GM12878 (cell line): Measurements from ENCODE around the gene MEDAG.

Source experiments
- FOXM1 ChIP-seq: IDR thresholded peaks from 2 replicates; pipeline ENCODE4 v1.6.1; 2012; ENCODE audit warnings: low read depth, mild to moderate bottlenecking, inconsistent platforms, low read length, moderate library complexity
- GABPA ChIP-seq: IDR thresholded peaks from 2 replicates; pipeline ENCODE4 v1.6.1; 2014; ENCODE audit warnings: antibody characterized with exemption, low read depth, mild to moderate bottlenecking, inconsistent platforms
- POLR2A ChIP-seq: IDR thresholded peaks from 2 replicates; pipeline ENCODE4 v1.6.1; 2011; ENCODE audit warnings: low read depth, mild to moderate bottlenecking, low read length
- RFX5 ChIP-seq: IDR thresholded peaks from 2 replicates; pipeline ENCODE4 v1.6.1; 2011; ENCODE audit warnings: low read depth, low read length, improper control_type of control experiment
- SMAD1 ChIP-seq: fragments of 450-650 bp; IDR thresholded peaks from 2 replicates; pipeline ENCODE4 v1.6.1; 2018; ENCODE audit warnings: mild to moderate bottlenecking, low read depth; ENCODE audit not compliant: partially characterized antibody
- SMC3 ChIP-seq: IDR thresholded peaks from 2 replicates; pipeline ENCODE4 v1.6.1; 2011; ENCODE audit warnings: low read length, improper control_type of control experiment, borderline replicate concordance
- TF ChIP-seq, protein P1 (sequence below): fragments of 450-650 bp; IDR thresholded peaks from 2 replicates; pipeline ENCODE4 v1.6.1; 2017; ENCODE audit warnings: borderline replicate concordance
- TF ChIP-seq, protein P2 (sequence below), 3 experiments: IDR thresholded peaks in 2 of 3; conservative IDR thresholded peaks in 1 of 3; 2 replicates each; pipeline ENCODE4 v1.5.1; 2011; ENCODE audit warnings: low read depth in 3 of 3, low read length in 3 of 3, mild to moderate bottlenecking in 3 of 3, control low read depth in 2 of 3, moderate library complexity in 2 of 3, inconsistent platforms in 1 of 3, mixed read lengths in 1 of 3; ENCODE audit not compliant: control insufficient read depth in 2 of 3, insufficient read depth in 1 of 3; ENCODE audit errors: extremely low read depth in 1 of 3
- TF ChIP-seq, protein P3 (sequence below): IDR thresholded peaks from 2 replicates; pipeline ENCODE4 v1.6.1; 2011; ENCODE audit warnings: mild to moderate bottlenecking, low read depth, low read length, moderate library complexity; ENCODE audit not compliant: insufficient replicate concordance

DNA sequence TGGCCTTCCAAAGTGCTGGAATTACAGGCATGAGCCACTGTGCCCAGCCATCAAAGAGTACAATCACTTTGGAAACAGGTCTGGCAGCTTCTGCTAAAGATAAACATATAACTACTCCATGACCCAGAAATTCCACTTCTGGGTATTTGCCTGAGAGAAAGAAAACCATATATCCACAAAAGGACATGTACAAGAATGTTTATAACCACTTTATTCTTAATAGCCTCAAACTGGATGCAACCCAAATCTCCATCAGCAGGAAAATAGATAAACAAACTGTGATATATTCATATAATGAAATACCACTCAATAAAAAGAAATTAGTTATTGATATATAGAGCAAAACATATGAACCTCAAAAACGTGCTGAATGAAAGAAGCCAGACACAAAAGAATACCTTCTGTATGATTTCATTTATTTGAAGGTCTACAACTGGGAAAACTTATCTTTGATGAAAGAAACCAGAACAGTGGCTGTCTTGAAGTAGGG lies 66.9 kb downstream of the MEDAG start:
- TF ChIP-seq FOXM1: no peak
- TF ChIP-seq, protein P1, sequence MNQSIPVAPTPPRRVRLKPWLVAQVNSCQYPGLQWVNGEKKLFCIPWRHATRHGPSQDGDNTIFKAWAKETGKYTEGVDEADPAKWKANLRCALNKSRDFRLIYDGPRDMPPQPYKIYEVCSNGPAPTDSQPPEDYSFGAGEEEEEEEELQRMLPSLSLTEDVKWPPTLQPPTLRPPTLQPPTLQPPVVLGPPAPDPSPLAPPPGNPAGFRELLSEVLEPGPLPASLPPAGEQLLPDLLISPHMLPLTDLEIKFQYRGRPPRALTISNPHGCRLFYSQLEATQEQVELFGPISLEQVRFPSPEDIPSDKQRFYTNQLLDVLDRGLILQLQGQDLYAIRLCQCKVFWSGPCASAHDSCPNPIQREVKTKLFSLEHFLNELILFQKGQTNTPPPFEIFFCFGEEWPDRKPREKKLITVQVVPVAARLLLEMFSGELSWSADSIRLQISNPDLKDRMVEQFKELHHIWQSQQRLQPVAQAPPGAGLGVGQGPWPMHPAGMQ: no peak
- no peak for TF ChIP-seq SMAD1
- TF ChIP-seq, protein P2, sequence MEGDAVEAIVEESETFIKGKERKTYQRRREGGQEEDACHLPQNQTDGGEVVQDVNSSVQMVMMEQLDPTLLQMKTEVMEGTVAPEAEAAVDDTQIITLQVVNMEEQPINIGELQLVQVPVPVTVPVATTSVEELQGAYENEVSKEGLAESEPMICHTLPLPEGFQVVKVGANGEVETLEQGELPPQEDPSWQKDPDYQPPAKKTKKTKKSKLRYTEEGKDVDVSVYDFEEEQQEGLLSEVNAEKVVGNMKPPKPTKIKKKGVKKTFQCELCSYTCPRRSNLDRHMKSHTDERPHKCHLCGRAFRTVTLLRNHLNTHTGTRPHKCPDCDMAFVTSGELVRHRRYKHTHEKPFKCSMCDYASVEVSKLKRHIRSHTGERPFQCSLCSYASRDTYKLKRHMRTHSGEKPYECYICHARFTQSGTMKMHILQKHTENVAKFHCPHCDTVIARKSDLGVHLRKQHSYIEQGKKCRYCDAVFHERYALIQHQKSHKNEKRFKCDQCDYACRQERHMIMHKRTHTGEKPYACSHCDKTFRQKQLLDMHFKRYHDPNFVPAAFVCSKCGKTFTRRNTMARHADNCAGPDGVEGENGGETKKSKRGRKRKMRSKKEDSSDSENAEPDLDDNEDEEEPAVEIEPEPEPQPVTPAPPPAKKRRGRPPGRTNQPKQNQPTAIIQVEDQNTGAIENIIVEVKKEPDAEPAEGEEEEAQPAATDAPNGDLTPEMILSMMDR (IDR thresholded peaks at IDR 0.05 in 2 of 3, conservative IDR thresholded peaks at IDR 0.05 in 1 of 3; ENCODE audit: control insufficient read depth in 2 of 3, extremely low read depth in 1 of 3, insufficient read depth in 1 of 3, low read depth in 3 of 3, low read length in 3 of 3): no peak
- TF ChIP-seq SMC3: no peak
- TF ChIP-seq GABPA: no peak
- TF ChIP-seq, protein P3, sequence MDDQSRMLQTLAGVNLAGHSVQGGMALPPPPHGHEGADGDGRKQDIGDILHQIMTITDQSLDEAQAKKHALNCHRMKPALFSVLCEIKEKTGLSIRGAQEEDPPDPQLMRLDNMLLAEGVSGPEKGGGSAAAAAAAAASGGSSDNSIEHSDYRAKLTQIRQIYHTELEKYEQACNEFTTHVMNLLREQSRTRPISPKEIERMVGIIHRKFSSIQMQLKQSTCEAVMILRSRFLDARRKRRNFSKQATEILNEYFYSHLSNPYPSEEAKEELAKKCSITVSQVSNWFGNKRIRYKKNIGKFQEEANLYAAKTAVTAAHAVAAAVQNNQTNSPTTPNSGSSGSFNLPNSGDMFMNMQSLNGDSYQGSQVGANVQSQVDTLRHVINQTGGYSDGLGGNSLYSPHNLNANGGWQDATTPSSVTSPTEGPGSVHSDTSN: no peak
- no peak for TF ChIP-seq POLR2A
- no peak for TF ChIP-seq RFX5
